Fibroblast of the aortic adventitia (primary cell): ENCODE measurements around the gene CACNA2D1. TPM values are rescaled to one million over a fixed set of nuclear protein-coding genes. Genes with fewer than 3 reads are reported as not detected.

Experiments
- DNase-seq: peaks from one replicate; pipeline ENCODE4 v3.0.0-alpha.2; 2010; ENCODE audit warnings: low read depth
- H3K4me3 ChIP-seq: 2 replicates; pipeline ENCODE4 v1.5.1; 2011; ENCODE audit warnings: low read depth, mild to moderate bottlenecking, control low read depth, low read length, moderate library complexity
- total RNA-seq: library from RNA; depleted of rRNA; stranded (reverse); fragments of >200 nt; gene quantifications from 2 replicates; pipeline ENCODE4 v1.2.3, GENCODE V29; 2012; ENCODE audit warnings: low replicate concordance
- TF ChIP-seq, protein P1 (sequence below): IDR thresholded peaks from 2 replicates; pipeline ENCODE4 v1.5.1; 2011; ENCODE audit warnings: mild to moderate bottlenecking, low read length, control low read depth, inconsistent platforms; ENCODE audit not compliant: insufficient read depth

CACNA2D1 gene
- total RNA-seq, 1 donor: 90.5 TPM

DNA sequence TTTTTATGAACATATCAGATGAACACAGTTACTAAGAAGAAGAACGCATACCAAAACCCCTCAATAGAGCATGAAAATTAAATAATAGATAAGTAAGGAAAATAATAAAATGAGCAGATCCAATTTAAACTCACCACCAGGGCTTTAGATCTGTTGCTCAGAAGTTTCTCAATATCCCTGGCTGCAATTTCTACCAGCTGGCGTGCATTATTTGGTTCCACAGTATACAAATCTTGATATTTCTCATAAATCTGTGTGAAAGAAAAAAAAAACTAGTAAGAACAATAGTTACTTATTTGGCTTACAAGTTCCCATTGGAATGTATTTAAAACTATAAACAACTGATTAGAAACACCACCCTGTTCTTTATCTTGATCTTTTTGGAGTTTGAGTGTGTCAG is 108.6 kb downstream of the CACNA2D1 start:
- DNase-seq: peak; percentile 53
- H3K4me3 ChIP-seq: no peak overlapping the region
- TF ChIP-seq, protein P1, sequence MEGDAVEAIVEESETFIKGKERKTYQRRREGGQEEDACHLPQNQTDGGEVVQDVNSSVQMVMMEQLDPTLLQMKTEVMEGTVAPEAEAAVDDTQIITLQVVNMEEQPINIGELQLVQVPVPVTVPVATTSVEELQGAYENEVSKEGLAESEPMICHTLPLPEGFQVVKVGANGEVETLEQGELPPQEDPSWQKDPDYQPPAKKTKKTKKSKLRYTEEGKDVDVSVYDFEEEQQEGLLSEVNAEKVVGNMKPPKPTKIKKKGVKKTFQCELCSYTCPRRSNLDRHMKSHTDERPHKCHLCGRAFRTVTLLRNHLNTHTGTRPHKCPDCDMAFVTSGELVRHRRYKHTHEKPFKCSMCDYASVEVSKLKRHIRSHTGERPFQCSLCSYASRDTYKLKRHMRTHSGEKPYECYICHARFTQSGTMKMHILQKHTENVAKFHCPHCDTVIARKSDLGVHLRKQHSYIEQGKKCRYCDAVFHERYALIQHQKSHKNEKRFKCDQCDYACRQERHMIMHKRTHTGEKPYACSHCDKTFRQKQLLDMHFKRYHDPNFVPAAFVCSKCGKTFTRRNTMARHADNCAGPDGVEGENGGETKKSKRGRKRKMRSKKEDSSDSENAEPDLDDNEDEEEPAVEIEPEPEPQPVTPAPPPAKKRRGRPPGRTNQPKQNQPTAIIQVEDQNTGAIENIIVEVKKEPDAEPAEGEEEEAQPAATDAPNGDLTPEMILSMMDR: no peak

DNA sequence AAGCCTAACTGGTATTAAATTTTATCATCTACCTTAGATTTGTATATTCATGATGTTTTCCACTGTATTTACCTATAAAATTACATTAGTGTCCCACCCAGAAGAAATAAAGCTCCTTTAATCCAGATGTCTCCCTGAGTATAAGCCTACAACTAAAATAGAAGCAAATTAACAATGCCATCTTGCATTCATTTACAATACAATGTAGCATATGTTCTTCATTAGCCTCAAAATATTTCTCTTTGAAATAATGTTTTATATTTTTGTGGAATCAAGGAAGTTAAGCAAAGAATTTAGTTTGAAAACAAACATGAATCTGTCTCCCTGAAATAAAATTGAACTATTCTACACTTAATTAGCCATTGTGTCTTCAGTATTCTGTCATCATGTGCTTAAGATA is 112.3 kb downstream of the CACNA2D1 start:
- DNase-seq: no peak
- TF ChIP-seq, protein P1: no peak
- H3K4me3 ChIP-seq: no peak overlapping the region

DNA sequence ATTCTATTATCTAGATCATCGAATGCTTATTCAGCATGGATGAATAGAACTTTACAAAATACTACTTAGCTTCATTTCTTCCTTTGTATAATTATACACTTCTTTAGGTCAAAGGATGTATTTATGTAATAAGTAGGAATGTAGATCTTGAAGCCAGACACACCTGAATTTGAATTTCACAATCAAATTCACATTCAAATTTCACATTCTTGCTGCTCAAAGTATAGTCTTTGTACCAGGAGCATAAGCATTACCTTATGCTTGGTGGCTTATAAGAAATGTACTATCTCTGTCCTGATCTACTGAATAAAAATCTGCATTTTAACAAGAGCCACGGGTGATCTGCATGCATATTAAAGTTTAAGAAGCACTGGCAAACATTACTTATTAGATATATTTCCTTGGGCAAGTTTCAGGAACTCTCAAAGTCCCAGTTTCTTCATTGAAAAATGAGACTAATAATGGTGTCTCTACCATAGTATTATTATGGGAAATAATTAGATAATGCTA is 112.8 kb downstream of the CACNA2D1 start:
- no peak overlapping the region for H3K4me3 ChIP-seq
- DNase-seq: no peak
- TF ChIP-seq, protein P1: no peak

DNA sequence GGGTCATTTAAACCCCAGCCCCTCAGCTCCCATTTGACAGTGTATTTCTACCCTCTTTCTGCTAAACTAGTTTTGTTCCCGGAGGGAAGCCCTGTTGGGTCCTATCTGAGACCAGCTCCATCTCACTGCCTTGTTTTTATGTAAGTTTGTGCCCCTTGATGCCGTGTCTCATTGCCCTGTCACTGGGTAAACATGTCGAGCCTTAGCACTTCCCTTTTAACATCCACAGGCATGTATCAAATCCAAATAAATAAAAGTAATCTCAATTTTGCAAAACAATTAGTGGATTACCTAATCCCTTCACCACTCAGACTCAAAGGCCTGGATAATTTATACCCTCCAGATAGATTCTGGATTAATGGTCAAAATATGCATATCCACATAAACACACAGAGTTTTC is 115.7 kb downstream of the CACNA2D1 start:
- no peak for DNase-seq
- H3K4me3 ChIP-seq: no peak overlapping the region
- TF ChIP-seq, protein P1: no peak

DNA sequence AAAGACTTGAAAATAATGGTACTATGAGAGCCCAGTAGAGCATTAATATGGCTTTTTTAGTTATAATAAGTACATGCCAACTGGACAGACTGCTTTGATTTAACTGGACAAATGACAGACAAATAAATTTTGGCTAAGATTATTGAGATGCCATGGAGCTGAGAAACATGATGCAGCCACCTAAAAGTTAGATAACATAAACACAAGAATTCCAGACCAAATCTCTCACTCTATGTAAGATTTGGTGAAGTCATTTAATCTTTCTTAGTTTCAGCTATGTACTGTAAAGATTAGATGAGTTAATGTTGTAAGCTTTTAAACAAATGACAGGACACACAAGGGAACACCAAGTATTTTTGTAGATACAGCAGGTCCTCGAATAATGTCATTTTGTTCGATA is 118.2 kb downstream of the CACNA2D1 start:
- TF ChIP-seq, protein P1: no peak
- H3K4me3 ChIP-seq: no peak overlapping the region
- DNase-seq: peak; percentile 51

DNA sequence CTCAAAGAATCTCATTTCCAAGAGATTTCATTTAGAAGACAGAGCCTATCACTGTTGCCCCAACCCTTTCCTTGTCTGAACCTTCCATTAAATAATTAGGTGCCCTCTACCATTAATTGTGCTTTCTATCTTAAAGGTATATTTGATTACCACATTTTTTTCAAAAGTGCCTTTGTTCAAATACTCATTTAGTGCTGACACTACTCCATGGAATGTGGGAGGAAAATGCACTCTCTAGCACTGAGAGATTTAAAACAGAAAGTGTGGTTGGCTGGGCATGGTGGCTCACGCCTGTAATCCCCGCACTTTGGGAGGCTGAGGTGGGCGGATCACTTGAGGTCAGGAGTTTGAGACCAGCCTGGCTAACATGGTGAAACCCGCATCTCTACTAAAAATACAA is 119.8 kb downstream of the CACNA2D1 start:
- no peak for DNase-seq
- H3K4me3 ChIP-seq: no peak overlapping the region
- TF ChIP-seq, protein P1: no peak

DNA sequence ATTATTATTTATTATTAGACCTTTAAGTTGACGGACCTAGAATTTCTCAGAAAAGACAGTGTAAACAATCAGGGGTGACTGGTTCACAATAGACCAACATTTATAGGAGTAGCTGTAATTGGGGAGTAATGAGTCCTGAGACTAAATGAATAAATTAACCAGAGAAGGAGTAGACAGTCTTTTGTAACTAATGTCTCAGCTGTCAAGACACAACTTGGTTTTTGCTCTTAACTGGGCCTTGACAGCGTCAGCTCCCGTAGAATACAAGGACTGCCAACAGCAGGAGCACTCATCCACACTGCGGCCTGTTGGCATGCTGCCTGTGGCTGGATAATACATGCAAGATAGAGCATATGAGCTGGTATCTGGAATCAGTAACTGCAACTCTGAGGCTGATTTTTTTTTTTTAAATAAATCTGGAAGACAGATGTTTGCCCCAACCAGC is 123.9 kb downstream of the CACNA2D1 start:
- peak; percentile 89 for DNase-seq
- no peak overlapping the region for H3K4me3 ChIP-seq
- TF ChIP-seq, protein P1: no peak
